GM18867 (cell line): Measurements from ENCODE around the gene SYCE1.
"Not testable (repeated sequence)": the region's sequence is repeated elsewhere in the genome, so short reads cannot be mapped to it uniquely, and the experiment has no call there.

Experiments used
- ATAC-seq: cut with Tn5 transposase; IDR thresholded peaks from one replicate; pipeline ENCODE4 v1.9.1; 2021; ENCODE audit warnings: mild to moderate bottlenecking, moderate library complexity; ENCODE audit not compliant: unreplicated experiment

SYCE1 gene

GRCh38 chr10:133559216-133559615 is 6.2 kb downstream of the SYCE1 start:
- ATAC-seq, result no peak

- ATAC-seq, result no peak
Observed at GRCh38 chr10:133557381-133557780, 8.0 kb downstream of the SYCE1 start.

- ATAC-seq, result no peak
Observed at GRCh38 chr10:133555521-133555920, 9.9 kb downstream of the SYCE1 start.

DNA sequence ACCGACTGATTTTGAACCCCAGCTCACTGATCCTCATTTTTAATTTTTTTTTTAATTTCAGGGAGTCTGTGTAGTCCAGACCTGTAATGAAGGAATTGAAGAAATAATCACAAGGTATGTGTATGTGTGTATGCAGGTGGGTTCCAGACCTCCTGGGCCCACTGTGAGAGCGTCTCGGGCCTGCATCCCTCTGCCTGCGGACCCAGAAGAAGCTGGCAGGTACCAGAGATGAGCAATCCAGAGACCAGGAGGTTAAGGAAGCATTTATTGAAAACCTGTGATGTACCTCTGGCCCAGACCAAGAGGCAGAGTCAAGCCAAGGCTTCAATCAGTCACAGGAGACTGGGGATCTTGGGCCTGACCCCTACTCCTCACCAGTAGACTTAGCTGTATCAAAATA is 10.8 kb downstream of the SYCE1 start:
- no peak for ATAC-seq

DNA sequence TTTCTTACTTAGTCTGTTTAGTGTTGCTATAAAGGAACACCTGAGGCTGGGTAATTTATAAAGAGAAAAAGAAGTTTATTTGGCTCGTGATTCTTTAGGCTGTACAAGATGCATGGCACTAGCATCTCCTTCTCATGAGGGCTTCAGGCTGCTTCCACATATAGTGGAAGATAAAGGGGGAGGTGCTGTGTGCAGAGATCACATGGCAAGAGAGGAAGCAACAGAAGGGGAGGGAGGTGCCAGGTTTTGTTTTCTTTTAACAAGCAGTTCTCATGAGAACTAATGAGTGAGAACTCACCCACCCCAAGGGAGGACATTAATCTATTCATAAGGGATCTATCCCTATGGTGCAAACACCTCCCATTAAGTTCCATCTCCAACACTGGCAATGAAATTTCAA is 20.9 kb downstream of the SYCE1 start:
- no peak for ATAC-seq

- ATAC-seq, result not testable (repeated sequence)
Observed at GRCh38 chr10:133541441-133541975, 23.9 kb downstream of the SYCE1 start.

DNA sequence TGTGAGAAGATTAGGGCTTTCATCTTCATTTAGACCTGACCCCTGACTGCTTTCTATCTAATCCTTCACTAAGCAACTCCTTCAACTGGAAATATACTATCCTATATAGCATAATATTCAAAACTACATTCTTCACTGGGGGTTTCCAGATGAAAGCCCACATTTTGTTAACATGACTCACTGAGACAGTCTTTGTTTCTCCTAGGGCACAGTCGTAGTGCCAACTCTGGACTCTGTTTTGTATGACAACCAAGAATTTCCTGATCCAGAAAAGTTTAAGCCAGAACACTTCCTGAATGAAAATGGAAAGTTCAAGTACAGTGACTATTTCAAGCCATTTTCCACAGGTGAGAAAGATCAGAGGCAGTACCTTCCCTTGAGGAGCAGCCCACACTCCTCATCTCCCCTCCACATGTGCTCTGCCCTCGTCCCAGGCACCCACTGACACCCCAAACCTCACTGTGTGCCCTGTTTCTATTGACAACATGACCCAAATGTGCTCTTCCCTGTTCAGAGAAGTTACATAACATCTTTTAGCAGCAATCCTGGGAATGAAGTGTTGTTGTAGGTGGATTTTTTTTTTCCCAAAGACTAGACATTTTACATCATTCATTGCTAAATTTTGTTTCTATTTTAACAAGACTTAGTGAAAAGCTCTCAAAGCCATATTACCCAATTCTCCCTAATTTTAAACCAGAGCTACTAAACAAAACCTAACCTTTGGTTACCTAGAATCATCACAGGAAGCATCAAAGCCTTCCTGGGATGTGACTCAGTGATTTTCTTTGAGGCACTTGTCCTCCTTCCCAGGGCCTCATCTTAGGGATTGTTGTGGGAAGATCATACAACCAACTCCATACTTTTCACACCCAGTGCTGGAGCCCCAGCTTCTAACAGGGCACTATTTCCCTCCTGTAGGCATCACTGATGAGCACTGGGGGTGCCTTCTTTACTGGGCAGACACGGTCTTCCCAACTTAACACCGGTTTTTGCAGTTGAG is 27.5 kb downstream of the SYCE1 start:
- no peak for ATAC-seq

DNA sequence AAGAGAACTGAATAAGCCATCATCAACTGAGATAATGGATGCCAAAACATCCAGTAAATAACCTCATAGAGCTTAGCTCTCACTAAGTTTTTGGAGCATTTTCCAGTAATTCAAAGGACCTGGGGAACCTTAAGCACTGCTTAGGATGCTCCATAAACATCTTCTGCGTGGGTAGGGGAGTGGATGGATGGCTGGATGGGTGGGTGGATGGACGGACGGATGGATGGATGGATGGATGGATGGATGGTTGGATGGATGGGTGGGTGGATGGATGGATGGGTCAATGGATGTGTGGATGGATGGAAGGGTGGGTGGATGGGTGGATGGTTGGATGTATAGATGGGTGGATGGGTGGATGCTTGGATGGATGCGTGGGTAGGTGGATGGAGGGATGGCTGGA is 29.2 kb downstream of the SYCE1 start:
- no peak for ATAC-seq

DNA sequence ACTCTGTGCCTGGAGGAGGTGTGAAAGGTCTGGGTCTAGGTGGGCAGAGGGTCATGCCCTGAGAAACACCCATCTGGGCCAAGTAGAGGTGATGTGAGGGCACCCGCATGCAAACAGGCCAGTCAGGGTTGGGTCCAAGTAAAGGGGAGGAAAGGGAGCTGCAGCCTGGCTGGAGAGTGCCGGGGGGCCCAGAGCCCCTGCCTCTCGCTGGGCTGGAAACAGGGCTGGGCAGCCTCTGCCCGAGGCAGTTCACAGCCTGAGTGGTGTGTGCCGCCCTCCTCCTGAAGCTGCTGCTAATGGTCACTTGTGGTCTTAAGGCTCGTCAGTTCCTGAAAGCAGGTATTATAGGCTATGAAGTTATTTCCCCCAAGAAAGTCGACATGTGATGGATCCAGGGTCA is 31.0 kb downstream of the SYCE1 start:
- ATAC-seq, result no peak

- ATAC-seq, result no peak
Observed at GRCh38 chr10:133532871-133533270, 32.5 kb downstream of the SYCE1 start.

DNA sequence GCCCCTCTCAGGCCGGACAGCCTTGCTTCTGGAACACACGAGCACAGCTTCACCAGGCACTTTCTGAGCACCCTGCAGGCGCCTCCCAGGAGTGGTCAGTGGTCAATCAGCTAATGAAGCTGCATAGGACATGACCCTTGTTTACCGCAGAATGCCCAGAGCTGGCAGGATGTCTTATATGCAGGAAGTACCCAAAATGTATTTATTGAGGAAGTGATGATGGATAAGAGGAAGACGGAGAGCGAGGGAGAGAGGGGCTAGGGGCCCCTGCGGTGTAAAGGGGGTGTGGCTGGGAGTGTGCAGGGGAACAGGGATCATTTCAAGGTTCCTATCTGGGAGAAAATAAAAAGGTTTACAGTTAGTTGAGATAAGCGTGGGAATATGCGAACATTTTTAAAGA is 34.9 kb downstream of the SYCE1 start:
- no peak for ATAC-seq

DNA sequence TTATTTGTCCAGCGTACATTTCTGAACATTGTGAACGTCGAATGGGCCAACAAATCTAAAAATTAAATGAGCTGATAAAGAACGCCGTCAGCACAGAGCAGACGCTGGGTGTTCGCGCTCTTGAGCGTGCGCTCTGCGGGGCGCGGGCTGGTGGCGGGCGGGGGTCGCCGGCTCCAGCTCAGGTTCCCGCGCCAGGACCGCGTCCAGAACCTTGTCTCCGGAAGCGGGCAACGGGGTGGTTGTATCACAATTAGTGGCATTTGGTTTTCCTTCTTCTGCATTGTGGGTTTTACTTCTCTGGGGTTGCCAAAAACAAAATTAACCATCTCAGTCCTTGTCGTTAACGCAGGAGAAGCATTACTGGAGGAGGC is 35.8 kb downstream of the SYCE1 start:
- ATAC-seq, result no peak

GRCh38 chr10:133528845-133529575 is 36.4 kb downstream of the SYCE1 start:
- no peak for ATAC-seq

GRCh38 chr10:133528296-133528844 is 37.0 kb downstream of the SYCE1 start:
- no peak for ATAC-seq

DNA sequence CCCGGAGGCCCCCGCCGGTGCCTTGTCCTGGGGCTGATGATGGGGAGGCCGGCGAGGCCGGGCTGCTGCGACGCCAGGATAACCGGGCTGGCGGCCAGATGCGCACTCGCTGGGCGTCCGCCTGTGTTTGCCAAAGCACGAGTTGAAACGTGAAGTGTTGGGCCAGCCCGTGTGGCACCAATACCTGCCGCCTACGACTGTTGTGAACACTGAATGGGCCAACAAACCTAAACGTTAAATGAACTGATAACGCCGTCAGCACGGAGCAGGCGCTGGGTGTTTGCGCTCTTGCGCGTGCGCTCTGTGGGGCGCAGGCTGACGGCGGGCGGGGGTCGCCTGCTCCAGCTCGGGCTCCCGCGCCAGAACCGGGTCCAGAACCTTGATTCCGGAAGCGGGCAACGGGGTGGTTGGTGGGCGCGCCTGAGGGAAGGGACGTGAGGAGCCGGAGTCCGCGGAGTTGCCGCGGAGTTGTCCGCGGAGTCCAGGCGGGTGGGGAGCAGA is 37.6 kb downstream of the SYCE1 start:
- ATAC-seq, result no peak

- no peak for ATAC-seq
Observed at GRCh38 chr10:133526957-133527588, 38.3 kb downstream of the SYCE1 start, which contains the start of gene CYP2E1. Gene CYP2E1, plus strand, starts transcription at chr10:133527363. Its CDS starts 33 bp downstream, at chr10:133527396.

DNA sequence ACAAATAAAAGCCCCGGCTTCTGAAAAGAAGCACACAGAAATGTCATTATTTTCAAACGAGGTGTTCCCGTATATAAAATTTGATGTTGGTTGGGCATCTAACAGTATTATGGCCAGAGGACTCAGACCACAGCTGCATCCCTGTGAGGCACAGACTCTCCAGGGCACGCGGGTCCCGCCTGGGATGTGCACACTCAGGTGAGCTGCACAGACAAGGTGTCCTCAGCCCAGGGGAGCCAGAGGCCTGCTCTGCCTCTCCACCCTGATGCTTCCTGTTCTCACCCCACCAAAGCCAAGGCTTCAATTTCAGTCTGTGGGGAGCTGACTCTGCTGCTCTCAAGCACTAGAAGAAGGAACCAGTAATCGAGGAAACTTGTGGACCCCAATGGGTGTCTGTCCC is 39.9 kb downstream of the SYCE1 start:
- ATAC-seq, result no peak

DNA sequence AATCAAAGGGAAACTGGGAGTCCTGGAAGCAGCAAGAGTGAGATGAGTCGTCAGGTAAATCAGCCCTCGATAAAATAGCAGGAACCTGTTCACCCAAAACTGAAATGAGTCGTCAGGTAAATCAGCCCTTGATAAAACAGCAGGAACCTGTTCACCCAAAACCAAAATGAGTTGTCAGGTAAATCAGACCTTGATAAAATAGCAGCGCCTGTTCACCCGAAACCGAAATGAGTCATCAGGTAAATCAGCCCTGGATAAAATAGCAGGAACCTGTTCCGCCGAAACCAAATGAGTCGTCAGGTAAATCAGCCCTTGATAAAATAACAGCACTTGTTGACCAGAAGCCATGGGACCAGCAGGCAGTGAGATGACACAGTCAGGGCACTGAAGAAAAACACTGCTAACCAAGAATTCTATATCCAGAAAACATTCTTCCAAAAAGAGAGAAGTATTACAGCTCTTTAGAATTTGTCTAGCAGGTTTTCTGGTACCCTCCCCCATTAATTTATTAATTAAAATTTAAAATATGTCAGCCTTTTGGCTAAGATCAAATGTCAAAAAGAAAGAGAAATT is 41.7 kb downstream of the SYCE1 start:
- ATAC-seq, result no peak

DNA sequence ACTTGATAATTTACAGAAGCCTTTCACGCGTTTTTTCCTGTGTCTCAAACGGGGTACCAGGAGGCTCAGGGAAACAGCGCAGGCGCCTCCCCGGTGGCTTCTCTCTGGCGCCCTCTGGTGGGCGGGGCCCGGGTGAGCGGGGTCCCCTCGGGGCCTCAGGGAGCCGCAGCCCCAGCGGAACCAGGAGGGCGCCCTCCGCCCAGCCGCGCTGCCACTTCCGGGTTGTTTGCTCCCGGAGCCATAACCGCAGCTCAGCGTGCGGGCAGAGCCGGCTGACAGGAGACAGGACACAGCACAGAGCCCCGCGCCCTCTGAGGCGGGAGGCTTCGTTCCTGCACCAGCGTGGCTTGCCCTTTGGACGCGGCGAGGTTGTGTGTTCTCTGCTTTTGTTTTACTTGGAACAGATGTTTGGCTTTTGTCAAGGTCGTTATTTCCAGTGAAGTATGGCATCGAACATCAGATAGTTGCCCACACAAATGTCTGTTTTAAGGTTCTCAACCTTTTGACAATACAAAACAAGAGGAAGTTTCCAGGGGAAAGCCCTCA is 45.1 kb downstream of the SYCE1 start:
- ATAC-seq, result peak; percentile 94

DNA sequence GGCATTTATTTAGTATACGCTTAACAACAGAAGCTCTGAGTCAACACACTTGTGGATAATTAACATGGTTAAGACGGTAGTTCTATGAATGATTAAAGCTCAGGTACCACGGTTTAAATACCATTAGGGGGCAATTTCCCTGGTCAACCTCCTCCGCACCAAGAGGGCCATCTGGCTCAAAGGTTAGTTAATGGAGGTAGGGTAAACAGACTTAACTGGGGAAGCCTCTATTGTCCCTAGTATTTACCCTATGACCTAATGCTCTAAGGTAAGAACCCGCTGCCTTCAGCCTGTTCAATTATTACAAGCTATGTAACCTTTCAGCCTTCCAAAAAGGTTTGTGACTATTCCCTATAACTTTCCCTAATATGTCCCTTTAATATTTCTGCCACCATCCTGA is 46.9 kb downstream of the SYCE1 start:
- ATAC-seq, result not testable (repeated sequence)
